Brain microvascular endothelial cell (primary cell): ENCODE data around the gene C10orf67.

Experiments used
- DNase-seq: peaks from one replicate; pipeline ENCODE4 v3.0.0-alpha.2; 2020
- H3K27ac ChIP-seq: fragments of 250-450 bp; sonication (Bioruptor Pico); 2 replicates; pipeline ENCODE4 v1.5.1; 2020; ENCODE audit warnings: mild to moderate bottlenecking, moderate library complexity
- H3K27me3 ChIP-seq: fragments of 250-450 bp; sonication (Bioruptor Pico); replicated peaks from 2 replicates; pipeline ENCODE4 v1.5.1; 2020; ENCODE audit warnings: mild to moderate bottlenecking
- H3K36me3 ChIP-seq: fragments of 250-450 bp; sonication (Bioruptor Pico); replicated peaks from 2 replicates; pipeline ENCODE4 v1.5.1; 2020; ENCODE audit warnings: mild to moderate bottlenecking
- H3K4me3 ChIP-seq: 2 replicates; pipeline ENCODE4 v1.5.1; 2011; ENCODE audit warnings: low read depth, mild to moderate bottlenecking, control low read depth, low read length, moderate library complexity
- in situ Hi-C: cut with HindIII; loops from 2 replicates; pipeline ENCODE4 v1.10.0; 2017; ENCODE audit warnings: low sequenced_read_pairs, low pct_ligation_motif_present
- TF ChIP-seq, protein P1 (sequence below): IDR thresholded peaks from 2 replicates; pipeline ENCODE4 v1.5.1; 2011; ENCODE audit warnings: low read depth, mild to moderate bottlenecking, moderate library complexity, low read length, control low read depth, inconsistent platforms; ENCODE audit errors: missing control alignments

The C10orf67 gene

DNA sequence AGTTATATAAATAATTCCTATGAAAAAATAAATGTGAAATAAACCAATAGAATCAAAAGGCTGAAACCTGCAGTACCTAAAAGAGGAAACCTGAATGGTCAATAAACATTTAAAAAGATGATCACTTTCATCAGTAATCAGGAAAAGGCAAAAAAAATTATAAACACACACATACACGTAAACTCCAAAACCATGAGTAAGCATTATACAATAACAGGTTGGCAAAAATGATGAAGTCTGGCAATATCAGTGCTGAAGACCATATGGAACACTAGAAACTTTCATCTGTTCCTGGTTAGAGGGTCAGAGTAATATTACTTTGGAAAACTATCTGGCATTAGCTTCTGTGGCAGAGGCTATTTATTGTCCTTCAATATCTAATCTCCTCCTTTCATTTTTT lies 114.0 kb downstream of the C10orf67 start:
- in situ Hi-C loops, result no loop called here

DNA sequence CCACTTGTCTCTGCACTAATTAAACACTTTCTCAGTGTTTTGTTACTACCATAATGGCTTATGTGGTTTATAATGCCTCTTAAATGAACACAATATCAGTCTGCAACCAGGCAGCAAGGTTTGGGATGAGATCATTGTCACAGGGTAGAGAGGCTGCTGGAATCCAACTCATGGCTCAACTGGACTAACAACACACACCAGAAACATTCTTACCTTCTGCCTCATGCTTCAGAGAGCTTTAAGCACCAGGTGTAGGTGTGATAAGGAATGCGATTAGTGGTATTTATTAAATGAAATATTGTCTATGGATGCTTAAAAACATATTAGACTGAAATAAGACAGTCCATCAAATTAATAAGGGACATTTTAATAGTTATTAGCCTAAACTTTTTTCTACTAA lies 127.1 kb downstream of the C10orf67 start:
- in situ Hi-C loops, result no loop called here
- TF ChIP-seq, protein P1, sequence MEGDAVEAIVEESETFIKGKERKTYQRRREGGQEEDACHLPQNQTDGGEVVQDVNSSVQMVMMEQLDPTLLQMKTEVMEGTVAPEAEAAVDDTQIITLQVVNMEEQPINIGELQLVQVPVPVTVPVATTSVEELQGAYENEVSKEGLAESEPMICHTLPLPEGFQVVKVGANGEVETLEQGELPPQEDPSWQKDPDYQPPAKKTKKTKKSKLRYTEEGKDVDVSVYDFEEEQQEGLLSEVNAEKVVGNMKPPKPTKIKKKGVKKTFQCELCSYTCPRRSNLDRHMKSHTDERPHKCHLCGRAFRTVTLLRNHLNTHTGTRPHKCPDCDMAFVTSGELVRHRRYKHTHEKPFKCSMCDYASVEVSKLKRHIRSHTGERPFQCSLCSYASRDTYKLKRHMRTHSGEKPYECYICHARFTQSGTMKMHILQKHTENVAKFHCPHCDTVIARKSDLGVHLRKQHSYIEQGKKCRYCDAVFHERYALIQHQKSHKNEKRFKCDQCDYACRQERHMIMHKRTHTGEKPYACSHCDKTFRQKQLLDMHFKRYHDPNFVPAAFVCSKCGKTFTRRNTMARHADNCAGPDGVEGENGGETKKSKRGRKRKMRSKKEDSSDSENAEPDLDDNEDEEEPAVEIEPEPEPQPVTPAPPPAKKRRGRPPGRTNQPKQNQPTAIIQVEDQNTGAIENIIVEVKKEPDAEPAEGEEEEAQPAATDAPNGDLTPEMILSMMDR, result no peak
- Histone ChIP-seq H3K36me3 (no peaks in the 10 kb centered on the region), H3K27me3 (no peaks in the 10 kb centered on the region), H3K4me3 (no peak overlapping the region), H3K27ac (no peak overlapping the region)
- DNase-seq, result no peak

More for the DNA sequence above, 114.0 kb downstream of the C10orf67 start:
- H3K27ac ChIP-seq, result no peak overlapping the region
- H3K36me3 ChIP-seq, result no peaks in the 10 kb centered on the region
- no peaks in the 10 kb centered on the region for H3K27me3 ChIP-seq
- no peak for DNase-seq
- TF ChIP-seq, protein P1, result no peak
- no peak overlapping the region for H3K4me3 ChIP-seq

DNA sequence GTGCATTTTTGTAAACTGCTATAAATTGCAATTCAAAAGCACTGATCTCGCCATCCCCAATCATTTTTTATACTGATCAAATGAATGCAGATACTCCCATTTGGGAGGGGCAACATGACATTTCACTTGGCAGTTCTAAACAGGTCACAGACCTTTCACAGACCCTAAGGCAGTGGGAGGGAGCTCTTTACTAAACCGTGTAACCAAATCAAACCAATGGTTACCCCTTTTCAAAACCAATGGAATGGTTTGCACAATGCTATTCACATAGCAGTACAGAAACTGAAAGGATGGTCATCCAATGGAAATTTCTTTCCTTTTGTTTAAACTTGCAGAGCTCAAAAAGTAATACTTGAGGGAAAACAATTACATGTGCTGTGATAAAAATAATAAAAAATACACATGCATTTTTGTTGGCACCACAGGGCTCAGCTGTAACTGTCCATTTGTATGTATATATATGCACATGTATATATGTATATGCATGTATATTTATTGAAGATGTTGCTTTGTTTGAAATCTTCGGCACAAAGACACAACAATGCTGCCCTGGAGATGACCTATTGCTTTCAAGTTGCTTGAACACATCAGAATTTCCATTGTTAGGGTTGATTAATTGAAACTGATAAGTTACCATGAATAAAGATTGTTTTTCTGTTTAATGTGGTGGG lies 138.5 kb downstream of the C10orf67 start:
- DNase-seq, result no peak
- H3K27ac ChIP-seq, result no peak overlapping the region
- H3K36me3 ChIP-seq, result no peaks in the 10 kb centered on the region
- no peak overlapping the region for H3K4me3 ChIP-seq
- TF ChIP-seq, protein P1, result no peak
- H3K27me3 ChIP-seq, result peaks cover 27% of the 10 kb centered on the region
- in situ Hi-C loops, result no loop called here

DNA sequence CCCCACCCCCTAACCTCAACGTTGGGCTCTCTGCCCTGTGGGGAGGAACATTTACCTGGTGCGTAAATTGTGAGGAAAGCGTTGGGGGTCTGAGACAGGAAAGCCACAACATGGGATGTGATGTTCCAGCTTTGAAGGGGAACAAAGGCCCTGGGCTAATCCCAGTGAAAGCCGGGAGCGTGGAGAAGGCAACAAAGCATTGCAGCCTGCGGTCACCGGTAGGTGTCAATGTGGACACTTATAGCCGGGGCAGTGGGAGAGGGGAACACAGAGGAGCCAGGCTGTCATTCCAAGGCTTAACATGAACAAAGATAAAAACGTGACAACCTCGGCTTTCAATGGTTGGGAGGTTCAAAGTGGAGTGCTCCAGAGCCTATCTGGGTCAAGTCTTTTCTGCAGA lies 139.8 kb downstream of the C10orf67 start:
- no peak for DNase-seq
- Histone ChIP-seq H3K4me3 (no peak overlapping the region), H3K27me3 (peaks cover 40% of the 10 kb centered on the region), H3K36me3 (no peaks in the 10 kb centered on the region), H3K27ac (no peak overlapping the region)
- TF ChIP-seq, protein P1, result no peak
- in situ Hi-C loops, result no loop called here

DNA sequence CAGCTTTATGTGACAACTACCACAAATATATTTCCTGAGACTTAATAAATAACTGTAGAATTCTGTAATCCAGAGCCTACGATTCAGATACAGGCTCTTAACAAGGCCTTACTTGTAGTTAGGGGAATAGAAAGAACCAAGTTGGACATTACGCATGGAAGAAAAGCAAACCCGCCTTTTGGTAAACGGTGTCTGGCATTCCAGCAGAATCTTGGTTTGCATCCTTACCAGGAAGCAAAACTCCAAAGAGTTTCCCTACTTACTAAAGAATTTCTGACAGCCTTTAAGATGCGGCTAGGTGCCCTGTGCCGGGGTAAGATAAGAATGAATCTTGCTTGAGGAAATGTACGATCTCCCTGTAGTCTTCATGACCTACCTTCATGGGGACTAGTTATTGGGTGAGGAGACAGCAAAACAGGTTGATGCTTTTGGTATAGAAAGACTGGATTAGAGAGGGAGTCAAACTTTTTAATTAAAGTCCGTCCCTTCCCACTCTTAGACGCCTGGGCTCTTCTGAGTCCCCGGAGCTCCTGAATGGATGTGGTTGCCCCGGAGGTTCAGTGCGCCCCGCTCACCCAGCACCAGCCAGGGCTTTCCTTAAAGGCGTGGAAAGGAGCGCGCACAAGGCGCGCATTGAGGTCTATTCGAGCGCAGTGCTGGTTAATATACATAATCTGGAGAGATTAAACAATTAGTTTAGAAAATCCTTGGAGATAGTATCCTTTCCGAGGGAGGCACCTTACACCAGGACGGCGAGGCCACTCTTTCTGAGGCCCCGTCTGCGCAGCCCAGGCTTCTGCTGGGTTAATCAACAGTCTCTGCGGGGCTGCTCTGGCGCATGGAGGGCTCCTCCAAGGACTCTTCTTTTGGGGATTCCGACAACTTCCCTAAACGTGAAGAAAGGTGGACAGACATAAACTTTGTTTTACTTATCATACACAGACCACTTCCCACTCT lies 140.9 kb downstream of the C10orf67 start:
- no peaks in the 10 kb centered on the region for H3K36me3 ChIP-seq
- peaks cover 51% of the 10 kb centered on the region for H3K27me3 ChIP-seq
- H3K27ac ChIP-seq, result no peak overlapping the region
- in situ Hi-C loops, result no loop called here
- no peak for DNase-seq
- no peak overlapping the region for H3K4me3 ChIP-seq
- TF ChIP-seq, protein P1, result no peak
